Measurements from ENCODE around the gene DQX1. TPM values are rescaled to one million over a fixed set of nuclear protein-coding genes. Genes with fewer than 3 reads are reported as not detected.

The DQX1 gene
- total RNA-seq, 1 experiment from 2014 or later, result 1.3 TPM

GRCh38 chr2:74501335-74502071, 24.5 kb downstream of the DQX1 start:
- Histone ChIP-seq H4K20me1 (ENCODE audit: insufficient read depth) (no peaks in the 10 kb centered on the region), H3K9me2 (ENCODE audit: insufficient read depth) (no peaks in the 10 kb centered on the region), H3K79me2 (ENCODE audit: low read depth) (peaks cover 24% of the 10 kb centered on the region), H3K27ac (no peak overlapping the region), H3K4me1 (replicated peaks; ENCODE audit: insufficient read depth) (peaks cover 32% of the 10 kb centered on the region), H3K4me2 (no peak overlapping the region), H3K36me3 (ENCODE audit: low read depth) (0 out of 2 replicates have a peak, but pooled peaks cover 10% of the 10 kb centered on the region), H3K9me3 (ENCODE audit: insufficient read depth, low read depth) (no peaks in the 10 kb centered on the region), H3F3A (ENCODE audit: insufficient read depth, low read depth) (peaks cover 29% of the 10 kb centered on the region; the same call in 1 of the 2 replicates), H3K27me3 (ENCODE audit: insufficient read depth, low read depth) (no peaks in the 10 kb centered on the region), H3K4me3 (no peak overlapping the region), H2AFZ (no peak overlapping the region)
- ChIA-PET CTCF (no interaction called here), POLR2A (ENCODE audit: unreplicated experiment) (no interaction called here)
- TF ChIP-seq CTCF (conservative IDR thresholded peaks at IDR 0.05) (no peak), EZH2 (IDR thresholded peaks at IDR 0.05; ENCODE audit: low read depth) (no peak)
- DNase-seq, result no peak
- intact Hi-C loops (cut with micrococcal nuclease; ENCODE audit: unreplicated experiment), result loop anchor here (10.0 kb wide), 1 partner anchor 343 kb away; no protein-coding TSS in a partner anchor
- BruUV-seq (replicated peaks), result no TSS peak

GRCh38 chr2:74500578-74500946, 25.5 kb downstream of the DQX1 start:
- Histone ChIP-seq H3K4me2 (no peak overlapping the region), H3K27ac (no peak overlapping the region), H3K79me2 (ENCODE audit: low read depth) (peaks cover 15% of the 10 kb centered on the region), H3F3A (ENCODE audit: insufficient read depth, low read depth) (peaks cover 28% of the 10 kb centered on the region; the same call in 1 of the 2 replicates), H3K36me3 (ENCODE audit: low read depth) (0 out of 2 replicates have a peak, but pooled peaks cover 5% of the 10 kb centered on the region), H3K9me2 (ENCODE audit: insufficient read depth) (no peaks in the 10 kb centered on the region), H3K4me1 (replicated peaks; ENCODE audit: insufficient read depth) (peaks cover 22% of the 10 kb centered on the region), H2AFZ (no peak overlapping the region), H3K4me3 (no peak overlapping the region), H3K9me3 (ENCODE audit: insufficient read depth, low read depth) (no peaks in the 10 kb centered on the region), H4K20me1 (ENCODE audit: insufficient read depth) (no peaks in the 10 kb centered on the region), H3K27me3 (ENCODE audit: insufficient read depth, low read depth) (no peaks in the 10 kb centered on the region)
- POLR2A ChIA-PET (ENCODE audit: unreplicated experiment), result no interaction called here
- no TSS peak for BruUV-seq (replicated peaks)
- DNase-seq, result no peak
- intact Hi-C loops (cut with micrococcal nuclease; ENCODE audit: unreplicated experiment), result loop anchor here (10.0 kb wide), 1 partner anchor 344 kb away; no protein-coding TSS in a partner anchor
- no peak for TF ChIP-seq CTCF (conservative IDR thresholded peaks at IDR 0.05)
- TF ChIP-seq EZH2 (IDR thresholded peaks at IDR 0.05; ENCODE audit: low read depth), result no peak
- CTCF ChIA-PET, result no interaction called here

GRCh38 chr2:74499940-74500577, 26.0 kb downstream of the DQX1 start:
- H3K4me2 ChIP-seq, result no peak overlapping the region
- CTCF ChIA-PET, result no interaction called here
- BruUV-seq (replicated peaks), result no TSS peak
- H3K4me1 ChIP-seq (replicated peaks; ENCODE audit: insufficient read depth), result peaks cover 17% of the 10 kb centered on the region
- H3K27ac ChIP-seq, result no peak overlapping the region
- no peak overlapping the region for H3K4me3 ChIP-seq
- H3K27me3 ChIP-seq (ENCODE audit: insufficient read depth, low read depth), result no peaks in the 10 kb centered on the region
- TF ChIP-seq CTCF (conservative IDR thresholded peaks at IDR 0.05) (no peak), EZH2 (IDR thresholded peaks at IDR 0.05; ENCODE audit: low read depth) (no peak)
- DNase-seq, result no peak
- intact Hi-C loops (cut with micrococcal nuclease; ENCODE audit: unreplicated experiment), result loop anchor here (10.0 kb wide), 1 partner anchor 345 kb away; no protein-coding TSS in a partner anchor
- peaks cover 26% of the 10 kb centered on the region; the same call in 1 of the 2 replicates for H3F3A ChIP-seq (ENCODE audit: insufficient read depth, low read depth)
- no peak overlapping the region for H2AFZ ChIP-seq
- 0 out of 2 replicates have a peak, but pooled peaks cover 5% of the 10 kb centered on the region for H3K36me3 ChIP-seq (ENCODE audit: low read depth)
- H3K9me2 ChIP-seq (ENCODE audit: insufficient read depth), result no peaks in the 10 kb centered on the region
- H3K9me3 ChIP-seq (ENCODE audit: insufficient read depth, low read depth), result no peaks in the 10 kb centered on the region
- H3K79me2 ChIP-seq (ENCODE audit: low read depth), result peaks cover 10% of the 10 kb centered on the region; the same call in 1 of the 2 replicates
- no peaks in the 10 kb centered on the region for H4K20me1 ChIP-seq (ENCODE audit: insufficient read depth)
- POLR2A ChIA-PET (ENCODE audit: unreplicated experiment), result no interaction called here

Measured in PC-9 (cell line).